LNCAP (cell line): ENCODE data around the gene PCGF1.

Source experiments
- TF ChIP-seq, protein P1 (sequence below): fragments of 450-650 bp; IDR thresholded peaks from 2 replicates; pipeline ENCODE4 v1.5.1; 2017; ENCODE audit warnings: mild to moderate bottlenecking

PCGF1 gene

DNA sequence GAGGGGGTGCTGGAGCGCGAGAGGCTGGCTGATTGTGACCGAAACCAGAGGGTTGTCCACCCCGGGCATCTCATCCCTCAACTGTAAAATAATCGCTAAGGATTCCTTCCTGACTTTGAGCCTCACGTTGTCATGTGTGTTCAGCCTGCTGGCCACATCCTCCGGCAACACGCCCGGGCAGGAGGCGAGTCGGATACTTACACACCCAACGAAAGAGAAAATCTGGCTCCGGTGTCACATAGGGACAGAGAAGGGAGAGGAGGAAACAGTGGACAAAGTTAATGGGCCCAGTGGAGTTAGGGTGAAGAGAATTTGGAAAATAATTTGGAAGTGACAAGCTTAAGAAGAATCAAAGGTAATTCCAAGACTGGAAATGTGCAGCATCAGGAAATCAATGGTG, 9.2 kb upstream of the PCGF1 start:
- TF ChIP-seq, protein P1, sequence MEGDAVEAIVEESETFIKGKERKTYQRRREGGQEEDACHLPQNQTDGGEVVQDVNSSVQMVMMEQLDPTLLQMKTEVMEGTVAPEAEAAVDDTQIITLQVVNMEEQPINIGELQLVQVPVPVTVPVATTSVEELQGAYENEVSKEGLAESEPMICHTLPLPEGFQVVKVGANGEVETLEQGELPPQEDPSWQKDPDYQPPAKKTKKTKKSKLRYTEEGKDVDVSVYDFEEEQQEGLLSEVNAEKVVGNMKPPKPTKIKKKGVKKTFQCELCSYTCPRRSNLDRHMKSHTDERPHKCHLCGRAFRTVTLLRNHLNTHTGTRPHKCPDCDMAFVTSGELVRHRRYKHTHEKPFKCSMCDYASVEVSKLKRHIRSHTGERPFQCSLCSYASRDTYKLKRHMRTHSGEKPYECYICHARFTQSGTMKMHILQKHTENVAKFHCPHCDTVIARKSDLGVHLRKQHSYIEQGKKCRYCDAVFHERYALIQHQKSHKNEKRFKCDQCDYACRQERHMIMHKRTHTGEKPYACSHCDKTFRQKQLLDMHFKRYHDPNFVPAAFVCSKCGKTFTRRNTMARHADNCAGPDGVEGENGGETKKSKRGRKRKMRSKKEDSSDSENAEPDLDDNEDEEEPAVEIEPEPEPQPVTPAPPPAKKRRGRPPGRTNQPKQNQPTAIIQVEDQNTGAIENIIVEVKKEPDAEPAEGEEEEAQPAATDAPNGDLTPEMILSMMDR, result no peak

DNA sequence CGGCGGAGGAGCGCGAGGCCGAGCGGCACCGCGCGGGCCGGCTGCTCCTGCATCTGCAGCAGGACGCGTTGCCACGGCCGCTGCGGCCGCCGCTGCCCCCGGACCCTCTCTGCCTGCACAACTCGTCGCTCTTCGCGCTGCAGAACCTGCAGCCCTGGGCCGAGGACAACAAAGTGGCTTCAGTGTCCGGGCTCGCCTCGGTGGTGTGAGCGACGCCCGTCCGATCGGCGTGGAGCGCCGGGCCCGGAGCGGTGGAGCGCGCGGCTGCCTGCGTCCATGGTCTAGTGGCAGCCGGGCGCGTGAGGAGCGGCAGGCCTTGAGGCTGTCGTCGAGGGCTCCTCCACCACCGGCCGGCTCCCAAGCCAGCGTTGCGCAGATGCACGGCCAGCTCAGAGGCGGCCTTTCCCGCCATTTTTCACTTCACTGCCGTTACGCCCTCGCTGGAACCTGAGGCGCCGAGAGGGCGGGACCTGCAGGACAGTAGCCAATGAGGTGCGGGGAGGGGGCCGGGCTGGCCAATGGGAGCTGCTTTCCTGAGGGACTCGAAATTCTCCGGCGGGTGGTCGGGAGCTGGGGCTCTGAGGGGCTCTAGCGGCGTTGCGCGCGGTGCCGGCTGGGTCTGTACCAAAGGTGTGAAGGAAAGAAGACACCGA, 8.6 kb upstream of the PCGF1 start:
- TF ChIP-seq, protein P1, result no peak

DNA sequence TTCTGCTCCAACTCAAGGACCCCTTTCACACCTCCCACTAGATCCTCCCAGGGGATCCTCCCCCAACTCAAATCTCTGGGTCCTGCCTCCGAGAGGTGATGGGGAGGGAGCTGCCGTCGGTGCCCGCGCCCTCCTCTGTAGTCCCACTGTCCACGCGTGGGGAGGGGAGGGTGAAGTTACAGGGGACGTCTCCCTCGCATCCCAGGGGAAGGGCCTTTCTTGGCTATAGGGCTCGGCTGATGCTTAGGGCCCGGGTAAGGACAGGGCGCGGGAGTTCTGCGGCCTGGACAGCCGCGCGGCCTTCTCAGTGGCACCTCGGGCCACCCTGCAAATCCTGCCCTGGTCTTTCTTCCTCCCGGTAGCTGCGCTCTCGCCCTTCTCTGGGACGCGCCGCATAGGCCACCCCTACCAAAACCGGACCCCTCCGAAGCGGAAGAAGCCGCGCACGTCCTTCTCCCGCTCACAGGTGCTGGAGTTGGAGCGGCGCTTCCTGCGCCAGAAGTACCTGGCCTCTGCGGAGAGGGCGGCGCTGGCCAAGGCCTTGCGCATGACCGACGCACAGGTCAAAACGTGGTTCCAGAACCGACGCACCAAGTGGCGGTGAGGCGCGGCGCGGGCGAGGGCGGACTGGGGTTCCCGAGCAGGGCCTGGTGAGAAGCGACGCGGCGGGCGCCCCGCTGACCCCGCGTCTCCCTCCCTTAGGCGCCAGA, 7.9 kb upstream of the PCGF1 start:
- TF ChIP-seq, protein P1, result no peak

DNA sequence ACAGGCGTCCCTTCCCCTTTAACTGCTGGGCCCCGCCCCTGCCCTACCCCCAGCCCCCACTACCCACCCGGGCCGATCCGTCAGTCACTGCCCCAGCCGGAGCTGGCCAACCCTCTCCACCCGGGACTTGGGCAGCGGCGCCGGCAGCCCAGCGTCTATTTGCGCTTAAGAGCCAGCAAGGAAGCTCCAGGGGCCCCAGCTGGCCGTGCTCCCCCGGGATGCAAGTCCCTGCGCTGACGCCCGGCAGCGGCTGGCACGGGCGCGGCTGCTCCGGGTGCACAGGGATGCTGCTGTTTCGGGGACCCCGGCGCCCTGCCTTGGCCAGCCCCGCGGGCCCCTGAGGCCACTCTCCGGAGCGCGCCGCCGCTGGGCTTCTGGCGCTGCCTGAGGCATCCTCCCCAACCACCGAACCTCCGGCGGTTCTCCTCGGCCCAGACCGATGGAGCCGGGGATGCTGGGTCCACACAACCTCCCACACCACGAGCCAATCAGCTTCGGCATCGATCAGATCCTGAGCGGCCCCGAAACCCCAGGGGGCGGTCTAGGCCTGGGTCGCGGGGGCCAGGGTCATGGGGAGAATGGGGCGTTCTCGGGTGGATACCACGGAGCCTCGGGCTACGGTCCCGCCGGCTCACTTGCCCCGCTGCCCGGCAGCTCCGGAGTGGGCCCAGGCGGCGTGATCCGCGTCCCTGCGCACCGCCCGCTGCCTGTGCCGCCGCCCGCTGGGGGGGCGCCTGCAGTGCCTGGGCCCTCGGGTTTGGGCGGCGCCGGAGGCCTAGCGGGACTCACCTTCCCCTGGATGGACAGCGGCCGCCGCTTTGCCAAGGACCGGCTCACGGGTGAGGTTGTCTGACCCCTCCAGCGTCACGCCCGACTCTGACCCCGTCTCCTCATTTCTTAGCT, 7.1 kb upstream of the PCGF1 start, which contains the start of gene TLX2:
TSS of gene TLX2 (plus strand) at position 83 of the 903 bp plus-strand sequence. CDS start at position 440, 357 bp downstream.
- TF ChIP-seq, protein P1, result no peak

DNA sequence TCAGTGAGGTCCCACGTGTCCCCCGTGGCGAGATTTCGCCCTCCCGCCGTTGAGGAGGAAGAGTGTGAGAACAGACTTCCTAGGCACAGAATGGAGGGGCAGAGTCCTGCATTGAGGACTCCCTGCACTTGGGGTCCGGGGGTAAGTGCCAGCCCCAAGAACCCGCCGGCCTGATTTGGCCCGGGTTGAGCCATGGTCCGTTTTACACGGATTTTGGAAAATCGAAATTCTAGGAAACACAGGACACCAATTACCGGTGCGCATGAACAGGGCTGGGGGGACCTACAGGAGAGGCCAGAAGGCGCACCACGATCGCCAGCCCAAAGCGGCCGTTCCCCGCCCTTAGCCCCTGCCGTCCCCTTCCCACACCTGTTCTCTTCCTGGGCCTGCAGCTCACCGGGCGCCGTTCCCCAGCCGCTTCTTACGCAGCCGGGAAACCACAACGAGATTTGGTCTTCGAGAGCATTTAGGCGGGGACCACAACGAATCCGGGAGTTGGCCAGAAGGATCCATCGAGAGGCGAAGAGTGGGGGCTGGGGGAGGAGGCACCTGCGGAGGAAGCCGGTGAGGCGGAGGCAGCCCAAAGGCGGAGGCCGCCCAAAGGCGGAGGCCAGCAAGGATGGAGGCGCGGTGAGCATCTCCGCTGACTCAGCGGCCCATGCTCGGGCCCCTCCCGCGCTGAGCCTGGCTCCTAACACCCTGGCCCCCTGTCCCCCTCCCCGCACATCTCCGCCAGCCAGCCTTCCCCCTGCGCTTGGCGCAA, 6.3 kb upstream of the PCGF1 start:
- TF ChIP-seq, protein P1, result no peak

DNA sequence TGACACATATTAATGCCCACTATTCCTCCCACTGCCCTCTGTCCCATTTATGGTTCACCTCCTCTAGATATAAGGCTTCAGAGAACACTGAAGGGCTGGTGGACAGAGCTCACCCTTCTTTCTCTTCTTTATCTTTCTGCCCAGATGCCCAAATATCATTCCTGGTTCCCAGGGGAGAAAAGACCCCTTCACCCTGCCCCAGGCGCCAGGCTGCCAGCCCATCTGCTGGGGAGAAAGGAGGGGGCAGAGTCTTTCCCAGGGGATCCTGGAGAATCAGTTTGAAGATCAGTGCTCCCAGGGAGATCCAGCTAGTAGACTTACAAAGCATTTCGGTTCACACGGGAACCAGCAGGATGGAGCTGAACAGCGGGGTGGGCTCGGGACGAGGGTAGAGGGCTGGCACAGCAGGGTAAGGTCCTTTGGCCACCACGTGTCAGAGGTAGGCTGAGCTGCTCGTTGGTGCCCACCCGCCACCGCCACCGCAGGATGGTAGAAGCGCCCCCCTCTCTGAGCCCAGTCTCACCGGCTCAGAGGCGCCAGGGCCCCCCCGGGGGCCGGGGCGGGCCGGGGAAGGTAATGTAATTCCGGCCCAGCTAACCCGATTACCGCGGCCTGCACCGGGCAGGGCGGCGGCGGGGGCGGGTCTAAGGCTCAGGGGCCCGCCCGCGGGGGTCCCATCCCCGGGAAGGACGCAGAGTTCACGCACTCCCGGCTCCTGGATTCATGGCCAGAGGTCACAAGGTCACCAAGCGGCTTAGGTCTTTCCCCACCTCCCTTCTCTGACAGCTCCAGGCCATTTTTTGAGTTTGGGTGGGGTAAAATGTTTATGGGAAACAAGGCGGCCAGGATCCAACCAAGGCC, 5.5 kb upstream of the PCGF1 start:
- TF ChIP-seq, protein P1, result no peak
